ENCODE data around the gene CDC45.

- no peak for TF ChIP-seq CTCF (IDR thresholded peaks at IDR 0.05 in 4 of 5, conservative IDR thresholded peaks at IDR 0.05 in 1 of 5)
- TF ChIP-seq POLR2A (IDR thresholded peaks at IDR 0.05), result no peak
These were observed 451 bp downstream of the CDC45 start for GRCh38 chr22:19480173-19480568.
